A673 (cell line): Measurements from ENCODE around the gene TNRC6C. TPM values are rescaled to one million over a fixed set of nuclear protein-coding genes. Genes with fewer than 3 reads are reported as not detected.

ENCODE experiments used
- BruUV-seq: library from RNA; stranded (reverse); fragments of 400-500 nt; replicated peaks from 2 replicates; lab custom pipeline; 2021; lab: Mats Ljungman, UMichigan
- CTCF ChIA-PET: fragments of 300-600 bp; sonication (Branson Sonifier 250); formaldehyde crosslinking; loops from one replicate; lab custom pipeline; 2022; ENCODE audit warnings: antibody characterized with exemption; lab: Charles Lee
- POLR2A ChIA-PET: fragments of 300-600 bp; sonication (Branson Sonifier 250); formaldehyde crosslinking; loops from one replicate; lab custom pipeline; 2022; ENCODE audit warnings: antibody characterized with exemption; ENCODE audit not compliant: low non-redundant PET; lab: Charles Lee
- DNase-seq: peaks from one replicate; pipeline ENCODE4 v3.0.0-alpha.2; 2015; ENCODE audit warnings: low spot score
- H3K27ac ChIP-seq: fragments of 200-600 bp; sonication (generic); 2 replicates; pipeline ENCODE4 v1.5.1; 2016; ENCODE audit warnings: mixed run types, low read depth, mild to moderate bottlenecking, mixed read lengths, antibody characterized with exemption, low read length; ENCODE audit not compliant: poor library complexity, severe bottlenecking
- H3K27me3 ChIP-seq: fragments of 200-600 bp; sonication (generic); replicated peaks from 2 replicates; pipeline ENCODE4 v1.6.1; 2017; ENCODE audit warnings: mixed run types, low read depth, mild to moderate bottlenecking, mixed read lengths, antibody characterized with exemption, low read length; ENCODE audit not compliant: insufficient read depth, poor library complexity
- H3K36me3 ChIP-seq: fragments of 200-600 bp; sonication (generic); 2 replicates; pipeline ENCODE4 v1.6.1; 2016; ENCODE audit warnings: mixed run types, mild to moderate bottlenecking, mixed read lengths, antibody characterized with exemption, low read length; ENCODE audit not compliant: insufficient read depth, poor library complexity, severe bottlenecking
- H3K4me1 ChIP-seq: fragments of 200-600 bp; sonication (generic); 2 replicates; pipeline ENCODE4 v1.6.1; 2017; ENCODE audit warnings: mixed run types, mild to moderate bottlenecking, mixed read lengths, antibody characterized with exemption, low read length; ENCODE audit not compliant: insufficient read depth, poor library complexity, severe bottlenecking
- H3K4me3 ChIP-seq: fragments of 200-600 bp; sonication (generic); 2 replicates; pipeline ENCODE4 v1.5.1; 2016; ENCODE audit warnings: low read depth, mixed run types, mild to moderate bottlenecking, mixed read lengths, low read length; ENCODE audit not compliant: poor library complexity, severe bottlenecking
- H3K9me3 ChIP-seq: fragments of 200-600 bp; sonication (generic); 2 replicates; pipeline ENCODE4 v1.6.1; 2016; ENCODE audit warnings: mixed run types, low read depth, mild to moderate bottlenecking, mixed read lengths, antibody characterized with exemption, low read length; ENCODE audit not compliant: poor library complexity, severe bottlenecking
- CTCF ChIP-seq: fragments of 300-800, 200-600 bp; sonication (generic); conservative IDR thresholded peaks from 2 replicates; pipeline ENCODE4 v1.5.1; 2017; ENCODE audit warnings: low read depth, mild to moderate bottlenecking, antibody characterized with exemption, low read length, moderate library complexity, mixed read lengths
- EZH2 ChIP-seq: fragments of 200-600 bp; sonication (generic); IDR thresholded peaks from 2 replicates; pipeline ENCODE4 v1.6.1; 2017; ENCODE audit warnings: borderline replicate concordance, low read depth, mild to moderate bottlenecking, mixed read lengths, antibody characterized with exemption, low read length; ENCODE audit not compliant: poor library complexity, severe bottlenecking
- intact Hi-C: fragments of 100-400 bp; cut with micrococcal nuclease; formaldehyde crosslinking; loops from one replicate; pipeline ENCODE4 v1.10.0; 2022; ENCODE audit not compliant: unreplicated experiment
- total RNA-seq: library from RNA; stranded (reverse); gene quantifications from 2 replicates; pipeline ENCODE4 v1.2.3, GENCODE V29; 2021

The TNRC6C gene
- total RNA-seq, 1 experiment from 2014 or later: 26.7 TPM

- no peaks in the 10 kb centered on the region for H3K9me3 ChIP-seq
- H3K27ac ChIP-seq: no peak overlapping the region
- TF ChIP-seq EZH2 (no peak), CTCF (no peak)
- H3K4me1 ChIP-seq: peaks cover 46% of the 10 kb centered on the region
- DNase-seq: no peak
- H3K36me3 ChIP-seq: no peaks in the 10 kb centered on the region
- no TSS peak for BruUV-seq
- H3K4me3 ChIP-seq: no peak overlapping the region
- POLR2A ChIA-PET: no interaction called here
- CTCF ChIA-PET: no interaction called here
- intact Hi-C loops: no loop called here
- H3K27me3 ChIP-seq: no peaks in the 10 kb centered on the region
Observed at GRCh38 chr17:78130090-78130436, 171.6 kb downstream of the TNRC6C start.

- no peak for DNase-seq
- peak within 1 kb of the TSS; percentile 23 for H3K4me3 ChIP-seq
- TF ChIP-seq EZH2 (no peak), CTCF (no peak)
- POLR2A ChIA-PET: no interaction called here
- CTCF ChIA-PET: no interaction called here
- BruUV-seq: no TSS peak
- no peaks in the 10 kb centered on the region for H3K36me3 ChIP-seq
- H3K27me3 ChIP-seq: no peaks in the 10 kb centered on the region
- H3K9me3 ChIP-seq: no peaks in the 10 kb centered on the region
- H3K4me1 ChIP-seq: peaks cover 46% of the 10 kb centered on the region
- intact Hi-C loops: no loop called here
- H3K27ac ChIP-seq: no peak within 1 kb of the TSS
Observed at GRCh38 chr17:78130437-78131101, 172.1 kb downstream of the TNRC6C start, which contains the start of gene TMC8. Gene TMC8, plus strand, starts transcription at chr17:78130771. Its CDS starts 818 bp downstream, at chr17:78131589.

- H3K27ac ChIP-seq: no peak overlapping the region
- CTCF ChIA-PET: no interaction called here
- BruUV-seq: no TSS peak
- no peaks in the 10 kb centered on the region for H3K36me3 ChIP-seq
- POLR2A ChIA-PET: no interaction called here
- DNase-seq: no peak
- H3K27me3 ChIP-seq: no peaks in the 10 kb centered on the region
- H3K9me3 ChIP-seq: no peaks in the 10 kb centered on the region
- peaks cover 45% of the 10 kb centered on the region for H3K4me1 ChIP-seq
- peak overlapping the region; percentile 23 for H3K4me3 ChIP-seq
- no peak for TF ChIP-seq EZH2
- TF ChIP-seq CTCF: no peak
- intact Hi-C loops: no loop called here
Observed at GRCh38 chr17:78131172-78132083, 172.9 kb downstream of the TNRC6C start.
